ENCODE results near the gene GTF3C5.
"Not testable (repeated sequence)": the region's sequence is repeated elsewhere in the genome, so short reads cannot be mapped to it uniquely, and the experiment has no call there.

Gene GTF3C5, protein sequence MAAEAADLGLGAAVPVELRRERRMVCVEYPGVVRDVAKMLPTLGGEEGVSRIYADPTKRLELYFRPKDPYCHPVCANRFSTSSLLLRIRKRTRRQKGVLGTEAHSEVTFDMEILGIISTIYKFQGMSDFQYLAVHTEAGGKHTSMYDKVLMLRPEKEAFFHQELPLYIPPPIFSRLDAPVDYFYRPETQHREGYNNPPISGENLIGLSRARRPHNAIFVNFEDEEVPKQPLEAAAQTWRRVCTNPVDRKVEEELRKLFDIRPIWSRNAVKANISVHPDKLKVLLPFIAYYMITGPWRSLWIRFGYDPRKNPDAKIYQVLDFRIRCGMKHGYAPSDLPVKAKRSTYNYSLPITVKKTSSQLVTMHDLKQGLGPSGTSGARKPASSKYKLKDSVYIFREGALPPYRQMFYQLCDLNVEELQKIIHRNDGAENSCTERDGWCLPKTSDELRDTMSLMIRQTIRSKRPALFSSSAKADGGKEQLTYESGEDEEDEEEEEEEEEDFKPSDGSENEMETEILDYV

GRCh38 chr9:133030317-133031129, at the start of gene GTF3C5:
TSS of gene GTF3C5 (plus strand) at chr9:133030997. CDS start at chr9:133031012, 15 bp downstream.
- DNase-seq: peak; percentile 98

DNA sequence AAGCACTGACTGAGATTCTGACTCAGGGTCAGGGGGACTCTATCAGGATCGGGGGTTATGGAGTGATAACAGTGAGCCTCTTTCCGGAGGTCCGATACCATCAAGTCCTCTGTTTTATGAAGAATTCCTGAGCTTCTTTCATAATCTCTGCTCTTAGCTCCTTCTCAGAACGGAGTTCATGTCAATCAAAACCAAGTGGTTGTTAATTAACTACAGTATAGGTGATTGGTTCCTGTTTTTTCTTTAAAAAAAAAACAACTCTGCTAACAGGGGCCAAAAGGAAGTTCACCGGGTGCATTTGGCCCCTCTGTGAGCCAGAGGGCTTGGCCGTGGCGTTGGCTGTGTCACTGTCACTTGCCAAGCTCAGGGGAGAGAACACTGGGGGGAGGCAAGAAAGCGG, 48.3 kb upstream of the GTF3C5 start:
- DNase-seq: no peak

DNA sequence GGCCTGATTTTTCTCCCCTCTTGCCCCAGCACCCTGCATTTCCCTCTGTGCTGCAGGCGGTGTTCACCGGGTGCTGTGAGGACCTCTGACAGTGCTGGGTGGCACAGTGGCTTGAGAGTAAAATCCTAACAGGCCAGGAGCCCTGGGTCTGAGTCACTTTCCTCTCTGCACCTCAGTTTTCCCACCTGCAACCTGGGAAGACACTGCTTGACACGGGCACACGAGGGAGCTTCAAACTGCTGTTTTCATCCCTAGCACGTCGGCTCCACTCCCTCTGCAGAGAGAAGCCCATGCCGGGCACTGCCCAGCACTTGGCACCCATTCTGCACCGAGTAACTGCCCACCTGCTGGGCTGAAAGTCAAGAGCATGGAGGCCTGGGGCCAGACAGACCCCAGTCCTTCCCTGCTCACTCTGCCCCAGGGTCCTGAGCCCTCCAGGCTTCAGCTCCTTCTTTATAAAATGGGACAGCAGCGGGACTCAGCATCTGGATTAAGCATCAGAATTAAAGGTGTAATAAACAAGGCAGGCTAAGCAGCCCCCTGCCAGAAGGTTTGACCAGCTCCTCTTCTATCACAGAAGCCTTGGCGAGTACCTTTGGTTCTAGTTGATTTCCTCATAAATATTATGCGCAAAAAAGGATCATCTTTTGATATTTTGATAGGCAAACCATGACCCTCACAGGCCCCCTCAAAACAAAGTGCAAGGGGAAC, 47.2 kb upstream of the GTF3C5 start:
- no peak for DNase-seq

DNA sequence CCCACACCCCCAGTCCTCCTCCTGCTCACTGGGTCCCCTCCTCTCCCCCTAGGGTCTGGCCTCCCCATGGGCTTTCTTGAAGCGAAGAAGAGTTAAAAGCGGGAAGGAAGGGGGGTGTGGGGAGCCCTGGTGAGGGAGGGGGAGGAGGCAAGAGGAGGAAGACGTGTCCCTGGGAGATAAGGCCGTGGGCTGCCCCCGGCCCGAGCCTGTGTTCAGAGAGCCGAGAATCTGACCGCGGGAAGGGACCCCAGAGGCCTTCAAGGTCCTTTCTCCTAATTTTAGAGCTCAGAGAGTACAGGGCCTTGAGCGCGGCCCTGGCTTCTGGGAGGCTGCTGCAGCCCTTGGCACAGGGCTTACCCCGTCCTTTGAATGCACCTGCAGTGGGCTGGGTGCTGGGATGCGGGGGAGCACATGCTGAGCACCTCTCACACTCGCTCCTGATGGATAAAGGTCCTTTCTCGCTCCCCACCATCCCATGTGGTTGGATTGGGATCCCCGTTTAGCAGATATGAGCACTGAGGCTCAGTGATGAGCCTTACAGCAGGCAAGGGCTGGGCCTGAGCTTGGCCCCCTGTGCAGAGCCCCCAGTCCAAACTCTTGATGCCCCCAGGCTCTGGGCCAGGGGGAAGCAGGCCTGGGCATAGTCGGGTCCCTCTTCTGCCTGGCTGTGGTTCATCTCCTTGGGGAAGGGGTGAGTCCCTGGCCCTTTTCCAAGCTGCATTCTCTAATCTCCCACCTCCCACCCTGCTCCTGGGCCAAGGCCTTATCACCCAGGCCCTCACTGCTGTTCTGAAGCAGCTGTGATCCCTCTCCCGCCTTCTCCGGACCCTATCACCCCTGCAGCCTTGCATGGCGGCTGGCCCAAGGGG, 46.4 kb upstream of the GTF3C5 start:
- DNase-seq: no peak

DNA sequence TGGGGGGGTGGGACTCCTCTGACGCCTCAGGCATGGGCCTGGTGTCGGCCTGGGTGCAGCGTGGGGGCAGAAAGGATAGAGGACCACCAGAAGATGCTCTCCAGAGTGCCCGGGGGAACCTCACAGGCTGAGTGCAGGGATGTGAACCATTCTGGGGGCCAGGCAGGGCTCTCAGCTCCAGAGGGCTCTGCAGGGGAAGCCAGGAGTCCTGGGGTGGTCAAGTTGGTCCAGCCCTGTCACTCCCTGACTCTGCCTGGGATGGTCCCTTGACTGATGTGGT, 45.8 kb upstream of the GTF3C5 start:
- no peak for DNase-seq

- DNase-seq: no peak
Observed at GRCh38 chr9:132985489-132985888, 45.3 kb upstream of the GTF3C5 start.

- DNase-seq: no peak
Observed at GRCh38 chr9:132986114-132986513, 44.7 kb upstream of the GTF3C5 start.

DNA sequence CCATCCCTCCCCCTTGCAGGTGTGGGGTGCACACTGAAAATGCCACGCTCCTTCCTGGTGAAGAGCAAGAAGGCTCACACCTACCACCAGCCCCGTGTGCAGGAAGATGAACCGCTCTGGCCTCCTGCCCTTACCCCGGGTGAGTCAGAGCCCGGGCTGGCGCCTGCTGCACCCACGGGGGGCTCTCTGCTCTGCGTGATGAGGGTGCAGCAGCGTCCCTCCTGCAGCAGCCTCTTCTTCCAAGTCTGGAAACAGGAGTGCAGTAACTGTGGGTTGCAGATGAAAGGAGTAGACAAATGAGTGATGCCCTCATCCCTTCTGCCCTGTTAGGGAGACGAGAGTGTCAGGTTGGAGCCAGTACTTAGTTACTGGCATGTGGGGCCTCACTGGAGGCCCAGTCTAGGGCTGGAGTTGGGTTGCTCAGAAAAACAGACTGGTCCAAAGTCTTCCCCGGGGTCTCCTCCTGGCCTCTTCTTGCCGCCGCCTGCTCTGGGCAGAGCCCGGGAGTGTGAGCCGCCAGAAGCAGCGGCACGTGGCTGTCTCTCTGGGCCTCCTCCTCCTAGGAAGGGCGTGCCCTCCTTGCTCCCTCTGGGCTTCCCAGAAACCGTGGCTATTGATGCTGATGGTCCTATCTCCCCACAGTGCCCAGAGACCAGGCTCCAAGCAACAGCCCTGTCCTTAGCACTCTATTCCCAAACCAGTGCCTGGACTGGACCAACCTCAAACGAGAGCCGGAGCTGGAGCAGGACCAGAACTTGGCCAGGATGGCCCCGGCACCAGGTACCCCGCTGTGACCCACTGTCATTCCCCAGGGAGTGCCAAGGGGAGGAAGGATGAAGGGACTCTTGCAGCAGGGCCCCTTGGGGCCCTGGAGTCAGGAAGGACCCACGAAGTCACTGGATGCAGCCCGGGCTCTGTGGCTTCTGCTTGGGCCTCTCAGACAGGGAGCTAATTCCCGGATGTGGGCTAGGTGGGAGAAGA, 43.9 kb upstream of the GTF3C5 start:
- no peak for DNase-seq

- DNase-seq: no peak
Observed at GRCh38 chr9:132988244-132989013, 42.4 kb upstream of the GTF3C5 start.

- DNase-seq: no peak
Observed at GRCh38 chr9:132989014-132989310, 41.8 kb upstream of the GTF3C5 start.

GRCh38 chr9:132989414-132989996, 41.3 kb upstream of the GTF3C5 start:
- DNase-seq: no peak

DNA sequence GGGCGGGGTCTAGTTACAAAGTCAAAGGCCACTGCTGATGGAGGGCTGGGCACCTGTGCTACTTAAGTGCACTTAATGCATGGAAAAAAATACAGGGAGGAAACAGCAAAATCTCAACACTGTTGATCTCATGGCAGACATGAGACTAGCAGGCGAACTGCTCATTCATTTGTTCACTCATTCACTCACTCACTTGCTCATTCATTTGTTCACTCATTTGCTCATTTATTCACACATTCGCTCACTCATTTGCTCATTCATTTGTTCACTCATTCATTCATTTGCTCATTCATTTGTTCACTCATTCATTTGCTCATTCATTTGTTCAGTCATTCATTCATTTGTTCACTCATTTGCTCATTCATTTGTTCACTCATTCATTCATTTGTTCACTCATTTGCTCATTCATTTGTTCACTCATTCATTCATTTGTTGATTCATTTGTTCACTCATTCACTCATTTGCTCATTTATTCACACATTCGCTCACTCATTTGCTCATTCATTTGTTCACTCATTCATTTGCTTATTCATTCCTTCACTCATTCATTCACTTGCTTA, 40.7 kb upstream of the GTF3C5 start:
- not testable (repeated sequence) for DNase-seq

DNA sequence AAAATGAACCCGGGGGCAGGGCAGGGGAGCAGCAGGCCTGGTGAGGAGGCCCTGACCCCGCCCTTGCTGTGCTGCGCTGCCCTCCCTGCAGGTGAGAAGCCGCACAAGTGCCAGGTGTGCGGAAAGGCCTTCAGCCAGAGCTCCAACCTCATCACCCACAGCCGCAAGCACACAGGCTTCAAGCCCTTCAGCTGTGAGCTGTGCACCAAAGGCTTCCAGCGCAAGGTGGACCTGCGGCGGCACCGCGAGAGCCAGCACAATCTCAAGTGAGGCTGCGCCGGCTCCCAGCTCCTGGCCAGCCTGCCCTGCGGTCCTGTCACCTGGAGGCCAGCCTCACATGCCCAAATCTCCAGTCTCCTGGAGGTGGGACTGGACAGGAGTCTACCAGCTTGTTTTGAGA, 40.0 kb upstream of the GTF3C5 start:
- no peak for DNase-seq

DNA sequence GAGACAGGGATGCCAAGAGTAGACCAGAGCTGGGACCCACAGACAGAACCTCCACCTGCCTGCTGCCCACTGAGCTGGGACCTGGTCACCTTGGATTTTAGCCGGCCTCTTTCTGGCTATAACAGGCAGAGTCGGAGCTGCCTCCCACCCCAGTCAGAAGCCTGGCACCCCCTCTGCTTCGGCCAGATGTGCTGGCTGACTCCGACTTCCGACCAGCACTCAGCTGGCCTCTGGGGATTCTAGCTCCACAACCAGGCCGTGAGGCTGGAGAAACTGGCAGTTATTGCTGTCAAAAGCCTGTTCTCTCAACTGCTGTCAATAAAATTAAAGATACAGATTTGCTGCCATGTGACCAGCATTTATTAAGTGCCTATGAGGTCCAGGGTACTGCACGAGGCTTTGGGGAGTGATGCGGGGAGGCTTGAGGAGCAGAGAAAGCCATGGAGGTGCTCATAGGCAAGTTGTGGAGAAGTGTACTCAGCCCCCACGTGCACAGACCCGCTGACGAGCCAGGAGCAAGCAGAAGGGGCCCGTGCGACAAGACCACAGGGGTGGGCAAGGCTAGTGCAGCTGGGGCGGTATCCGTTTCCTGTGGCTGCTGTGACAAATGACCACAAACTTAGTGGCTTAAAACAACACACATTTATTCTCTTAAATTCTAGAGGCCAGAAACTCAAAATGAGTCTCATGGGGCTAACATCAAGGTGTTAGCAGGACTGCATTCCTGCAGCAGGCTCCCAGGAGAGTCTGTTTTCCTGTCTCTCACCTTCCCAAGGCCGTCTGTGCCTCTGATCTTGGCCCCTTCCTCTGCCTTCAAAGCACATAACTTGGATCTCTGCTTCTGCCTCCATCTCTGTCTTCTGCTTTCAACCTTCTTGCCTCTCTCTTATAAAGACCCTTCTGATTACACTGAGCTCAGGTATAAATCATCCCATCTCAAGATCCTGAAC, 39.2 kb upstream of the GTF3C5 start:
- no peak for DNase-seq

DNA sequence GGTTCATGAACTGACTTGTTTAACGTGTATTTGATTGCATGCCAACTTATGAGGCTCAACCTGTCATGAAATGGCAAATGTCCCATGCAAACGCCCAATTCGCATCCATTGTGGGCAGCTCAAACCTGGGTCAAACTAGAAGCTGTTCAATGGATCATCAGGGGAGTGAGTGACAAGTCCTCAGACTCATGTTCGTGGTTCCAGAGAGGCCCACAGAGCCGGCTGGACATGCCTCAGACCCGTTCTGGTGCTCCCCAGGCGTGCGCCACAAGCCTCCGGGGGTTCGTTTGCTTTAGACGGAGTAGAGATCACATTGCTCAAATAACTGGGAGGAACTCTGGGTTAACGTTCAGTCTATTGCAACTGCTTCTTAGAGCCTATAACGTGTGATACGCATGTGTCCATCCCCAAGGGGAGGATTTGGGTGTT, 37.3 kb upstream of the GTF3C5 start:
- DNase-seq: no peak

GRCh38 chr9:132994410-132995120, 36.2 kb upstream of the GTF3C5 start:
- DNase-seq: peak; percentile 78

DNA sequence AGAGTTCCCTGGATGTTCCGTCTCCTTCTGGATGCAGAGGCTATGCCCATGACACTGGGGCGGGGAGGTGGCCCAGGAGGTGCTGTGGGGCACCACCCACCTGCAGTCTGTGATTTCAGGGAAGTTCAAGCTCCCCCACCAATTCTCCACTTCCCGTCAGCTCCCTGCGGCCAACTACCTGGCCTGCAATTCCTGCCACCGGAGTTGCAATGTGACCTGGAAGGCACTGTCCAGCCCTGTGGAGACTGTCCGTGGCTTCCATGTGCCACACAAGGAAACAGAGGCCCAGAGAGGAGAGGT, 35.7 kb upstream of the GTF3C5 start:
- DNase-seq: no peak

GRCh38 chr9:132995879-132996278, 34.9 kb upstream of the GTF3C5 start:
- no peak for DNase-seq
